ENCODE measurements around the gene COQ8A.

DNA sequence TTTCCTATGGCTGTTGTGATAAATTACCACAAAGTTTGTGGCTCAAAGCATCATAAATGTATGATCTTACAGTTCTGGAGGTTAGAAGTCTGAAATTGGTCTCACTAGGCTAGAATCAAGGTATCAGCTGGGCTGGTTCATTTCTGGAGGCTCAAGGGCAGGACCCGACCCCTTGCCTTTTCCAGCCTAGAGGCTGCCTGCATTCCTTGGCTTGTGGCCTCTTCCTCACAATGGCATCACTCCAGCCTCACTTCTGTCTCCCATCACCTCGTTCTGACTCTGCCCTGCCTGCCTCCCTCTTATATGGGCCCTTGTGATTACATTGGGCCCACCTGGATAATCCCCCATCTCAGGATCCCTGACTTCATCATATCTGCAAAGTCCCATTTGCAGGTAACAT, 8.0 kb downstream of the COQ8A start:
- TF ChIP-seq CTCF (IDR thresholded peaks at IDR 0.05): no peak
- no peak for TF ChIP-seq EP300 (IDR thresholded peaks at IDR 0.05)

Data from gastroesophageal sphincter (tissue), 3 donors.